Endothelial cell of umbilical vein (primary cell): ENCODE results near the gene FBXW7. TPM values are rescaled to one million over a fixed set of nuclear protein-coding genes. Genes with fewer than 3 reads are reported as not detected.

Source experiments
- BruUV-seq: library from RNA; stranded (reverse); fragments of 400-500 nt; replicated peaks from 2 replicates; lab custom pipeline; 2021; lab: Mats Ljungman, UMichigan
- CTCF ChIA-PET: fragments of 300-600, 350-600 bp; sonication (Branson Sonifier 250); formaldehyde crosslinking; loops from one replicate; lab custom pipeline; 2021; ENCODE audit warnings: antibody characterized with exemption, inconsistent platforms; lab: Charles Lee
- POLR2A ChIA-PET: fragments of 300-600, 350-600 bp; sonication (Branson Sonifier 250); formaldehyde crosslinking; loops from one replicate; lab custom pipeline; 2021; ENCODE audit warnings: antibody characterized with exemption, inconsistent platforms; lab: Charles Lee
- DNase-seq: peaks from one replicate; pipeline ENCODE4 v3.0.0-alpha.2; 2011; ENCODE audit warnings: low read depth, low spot score
- FAIRE-seq: peaks from 2 replicates; lab custom pipeline; 2011; peaks lifted over from hg19 to GRCh38; lab: Jason Lieb, UNC
- H2AFZ ChIP-seq: 2 replicates; pipeline ENCODE4 v1.6.0; 2012; ENCODE audit warnings: low read depth, low read length, control low read depth, inconsistent platforms
- H3K27ac ChIP-seq: 2 replicates; pipeline ENCODE4 v1.5.1; 2011; ENCODE audit warnings: low read depth, mild to moderate bottlenecking, control low read depth, low read length, moderate library complexity; ENCODE audit not compliant: insufficient read depth
- H3K27me3 ChIP-seq, 2 experiments: 2 replicates each; pipeline versions ENCODE4 v1.6.0 to v1.6.1; 2011; ENCODE audit warnings: low read length in 2 of 2, mixed read lengths in 1 of 2; ENCODE audit not compliant: control insufficient read depth in 2 of 2, insufficient read depth in 2 of 2
- H3K36me3 ChIP-seq, 2 experiments: 2 replicates in 1 of 2; 3 replicates in 1 of 2; pipeline ENCODE4 v1.5.1; 2011; ENCODE audit warnings: low read length in 2 of 2, mild to moderate bottlenecking in 1 of 2, moderate library complexity in 1 of 2; ENCODE audit not compliant: control insufficient read depth in 2 of 2, insufficient read depth in 2 of 2; ENCODE audit errors: extremely low read depth in 1 of 2
- H3K4me1 ChIP-seq: 3 replicates; pipeline ENCODE4 v1.5.1; 2011; ENCODE audit warnings: mild to moderate bottlenecking, low read length; ENCODE audit not compliant: control insufficient read depth, insufficient read depth; ENCODE audit errors: extremely low read depth
- H3K4me2 ChIP-seq: 2 replicates; pipeline ENCODE4 v1.6.1; 2011; ENCODE audit warnings: low read length, control low read depth, mixed read lengths; ENCODE audit not compliant: insufficient read depth
- H3K4me3 ChIP-seq, 3 experiments: fragments of 200-600 bp in 1 of 3; sonication (generic), shearing (Covaris generic) in 1 of 3; replicated peaks in 1 of 3; 2 replicates each; pipeline ENCODE4 v1.5.1; 2011 to 2016; ENCODE audit warnings: control low read depth in 3 of 3, low read length in 3 of 3, mild to moderate bottlenecking in 2 of 3, inconsistent platforms in 1 of 3, low read depth in 1 of 3, moderate library complexity in 1 of 3; ENCODE audit not compliant: insufficient read depth in 1 of 3
- H3K79me2 ChIP-seq: 2 replicates; pipeline ENCODE4 v1.6.0; 2012; ENCODE audit warnings: low read length, inconsistent platforms; ENCODE audit not compliant: control insufficient read depth, insufficient read depth
- H3K9ac ChIP-seq: replicated peaks from 2 replicates; pipeline ENCODE3; 2011; ENCODE audit warnings: low read length, control low read depth; ENCODE audit not compliant: insufficient read depth; ENCODE audit errors: extremely low read depth
- H3K9me1 ChIP-seq: replicated peaks from 3 replicates; pipeline ENCODE4 v1.6.0; 2011; ENCODE audit warnings: mild to moderate bottlenecking, low read length; ENCODE audit not compliant: control insufficient read depth, insufficient read depth; ENCODE audit errors: extremely low read depth
- H3K9me3 ChIP-seq: replicated peaks from 2 replicates; pipeline ENCODE4 v1.5.1; 2012; ENCODE audit warnings: low read length, inconsistent platforms; ENCODE audit not compliant: control insufficient read depth, insufficient read depth
- H4K20me1 ChIP-seq: replicated peaks from 2 replicates; pipeline ENCODE3; 2011; ENCODE audit warnings: mild to moderate bottlenecking, low read length; ENCODE audit not compliant: control insufficient read depth, insufficient read depth; ENCODE audit errors: extremely low read depth
- CTCF ChIP-seq, 2 donors: IDR thresholded peaks; 1 replicate in 1 of 2; 2 replicates in 1 of 2; pipeline ENCODE4 v1.5.1; 2011; ENCODE audit warnings: low read length in 2 of 2, mild to moderate bottlenecking in 2 of 2, moderate library complexity in 2 of 2, control low read depth in 1 of 2, inconsistent platforms in 1 of 2, low read depth in 1 of 2; ENCODE audit not compliant: insufficient read depth in 1 of 2; ENCODE audit errors: extremely low read depth in 1 of 2
- EZH2 ChIP-seq: IDR thresholded peaks from 2 replicates; pipeline ENCODE4 v1.6.1; 2012; ENCODE audit warnings: borderline replicate concordance, low read depth, mild to moderate bottlenecking, moderate library complexity, low read length, inconsistent platforms; ENCODE audit not compliant: severe bottlenecking
- FOS ChIP-seq: IDR thresholded peaks from 2 replicates; pipeline ENCODE4 v1.6.1; 2011; ENCODE audit warnings: mild to moderate bottlenecking, low read length, moderate library complexity, borderline replicate concordance; ENCODE audit not compliant: insufficient read depth
- GATA2 ChIP-seq: IDR thresholded peaks from 2 replicates; pipeline ENCODE4 v1.7.0; 2011; ENCODE audit warnings: low read depth, mild to moderate bottlenecking, moderate library complexity, mixed read lengths, low read length; ENCODE audit not compliant: insufficient read length, insufficient read depth
- JUN ChIP-seq: IDR thresholded peaks from 2 replicates; pipeline ENCODE4 v1.6.1; 2011; ENCODE audit warnings: borderline replicate concordance, low read depth; ENCODE audit not compliant: insufficient read length, insufficient read depth
- MAX ChIP-seq: IDR thresholded peaks from 2 replicates; pipeline ENCODE4 v1.6.1; 2011; ENCODE audit not compliant: insufficient read depth, insufficient read length
- MYC ChIP-seq: IDR thresholded peaks from one replicate; pipeline ENCODE4 v1.6.1; 2011; ENCODE audit warnings: mild to moderate bottlenecking, low read depth, low read length
- POLR2A ChIP-seq: IDR thresholded peaks from 2 replicates; pipeline ENCODE4 v1.6.1; 2012; ENCODE audit warnings: low read depth, mild to moderate bottlenecking, control low read depth, low read length
- POLR2AphosphoS5 ChIP-seq: IDR thresholded peaks from 2 replicates; pipeline ENCODE4 v1.6.1; 2012; ENCODE audit warnings: low read depth, mild to moderate bottlenecking, control low read depth, low read length, moderate library complexity; ENCODE audit not compliant: insufficient read depth
- dilution Hi-C: fragments of 300-500 bp; cut with MboI; formaldehyde crosslinking; loops from one replicate; pipeline ENCODE4 v1.15.0; 2019; ENCODE audit warnings: low sequenced_read_pairs; ENCODE audit not compliant: extremely low pct_ligation_motif_present
- intact Hi-C: fragments of 100-400 bp; cut with micrococcal nuclease; formaldehyde crosslinking; loops from one replicate; pipeline ENCODE4 v1.10.0; 2022
- polyA plus RNA-seq, 4 experiments: library from polyadenylated mRNA; depleted of rRNA in 3 of 4; stranded (reverse) in 3 of 4; unstranded in 1 of 4; fragments of >200 nt; gene quantifications; 2 replicates each; pipeline versions ENCODE4 v1.2.1 to v1.2.3, GENCODE V29; 2011 to 2012; ENCODE audit warnings: missing spikeins in 1 of 4
- total RNA-seq: library from RNA; stranded (reverse); gene quantifications from 2 replicates; pipeline ENCODE4 v1.2.3, GENCODE V29; 2021

The FBXW7 gene
- total and polyA plus RNA-seq, 2 donors (not counting 3 experiments of a cell fraction or from before 2014, with no cell fraction given): 7.0 to 28.1 TPM

- FAIRE-seq (no peak), DNase-seq (no peak)
- H2AFZ ChIP-seq: no peak overlapping the region
- BruUV-seq: no TSS peak
- H3K4me1 ChIP-seq: no peaks in the 10 kb centered on the region
- ChIA-PET CTCF (no interaction called here), POLR2A (no interaction called here)
- intact Hi-C loops (no loop called here), dilution Hi-C loops (no loop called here)
- no peak overlapping the region for H3K4me3 ChIP-seq
- no peaks in the 10 kb centered on the region for H3K36me3 ChIP-seq
- no peaks in the 10 kb centered on the region for H3K9me1 ChIP-seq
- H3K9me3 ChIP-seq: no peaks in the 10 kb centered on the region
- H4K20me1 ChIP-seq: no peaks in the 10 kb centered on the region
- H3K9ac ChIP-seq: no peak overlapping the region
- peaks cover 25% of the 10 kb centered on the region for H3K79me2 ChIP-seq
- TF ChIP-seq MAX: no peak
- no peak for TF ChIP-seq POLR2A
- TF ChIP-seq MYC: no peak
- no peak for TF ChIP-seq GATA2
- no peak for TF ChIP-seq JUN
- no peak for TF ChIP-seq EZH2
- TF ChIP-seq POLR2AphosphoS5: no peak
- no peak for TF ChIP-seq FOS
- no peak for TF ChIP-seq CTCF (IDR thresholded peaks at IDR 0.05; ENCODE audit: extremely low read depth in 1 of 2, insufficient read depth in 1 of 2, low read depth in 1 of 2, low read length in 2 of 2)
- no peak overlapping the region for H3K27ac ChIP-seq
- H3K27me3 ChIP-seq: no peaks in the 10 kb centered on the region
- H3K4me2 ChIP-seq: no peak overlapping the region
Measured at GRCh38 chr4:152434011-152434410, 101.9 kb downstream of the FBXW7 start.
